GM19099 (cell line): ENCODE results near the gene POU2F1.

Experiments used
- POLR2A ChIP-seq: IDR thresholded peaks from 3 replicates; pipeline ENCODE4 v1.6.1; 2011; ENCODE audit warnings: low read depth; ENCODE audit not compliant: insufficient read length; ENCODE audit errors: extremely low read depth

Gene POU2F1

DNA sequence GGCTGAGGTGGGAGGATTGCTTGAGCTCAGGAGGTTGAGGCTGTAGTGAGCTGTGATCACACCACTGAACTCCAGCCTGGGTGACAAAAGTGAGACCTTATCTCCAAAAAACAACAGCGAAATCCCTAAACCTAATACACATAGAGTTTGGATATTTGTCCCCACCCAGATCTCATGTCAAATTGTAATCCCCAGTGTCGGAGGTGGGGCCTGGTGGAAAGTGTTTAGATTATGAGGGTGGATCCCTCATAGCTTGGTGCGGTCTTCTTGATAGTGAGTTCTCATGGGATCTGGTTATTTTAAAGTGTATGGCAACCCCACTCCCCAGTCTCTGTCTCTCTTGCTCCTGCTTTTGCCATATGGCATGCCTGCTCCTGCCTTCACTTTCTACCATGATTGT, 94.0 kb downstream of the POU2F1 start:
- no peak for TF ChIP-seq POLR2A

DNA sequence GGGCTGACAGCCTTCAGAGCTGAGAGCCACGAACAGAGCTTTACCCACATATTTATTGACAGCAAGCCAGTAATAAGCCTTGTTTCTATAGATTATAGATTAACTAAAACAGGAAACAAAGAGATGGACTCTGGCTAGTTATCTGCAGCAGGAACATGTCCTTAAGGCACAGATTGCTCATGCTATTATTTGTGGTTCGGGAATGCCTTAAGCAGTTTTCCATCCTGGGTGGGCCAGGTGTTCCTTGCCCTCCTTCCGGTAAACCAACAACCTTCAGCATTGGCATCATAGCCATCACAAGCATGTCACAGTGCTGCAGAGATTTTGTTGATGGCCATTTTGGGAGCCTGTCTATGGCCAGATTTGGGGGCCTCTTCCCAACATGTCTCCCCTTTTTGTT, 96.8 kb downstream of the POU2F1 start:
- TF ChIP-seq POLR2A: no peak

DNA sequence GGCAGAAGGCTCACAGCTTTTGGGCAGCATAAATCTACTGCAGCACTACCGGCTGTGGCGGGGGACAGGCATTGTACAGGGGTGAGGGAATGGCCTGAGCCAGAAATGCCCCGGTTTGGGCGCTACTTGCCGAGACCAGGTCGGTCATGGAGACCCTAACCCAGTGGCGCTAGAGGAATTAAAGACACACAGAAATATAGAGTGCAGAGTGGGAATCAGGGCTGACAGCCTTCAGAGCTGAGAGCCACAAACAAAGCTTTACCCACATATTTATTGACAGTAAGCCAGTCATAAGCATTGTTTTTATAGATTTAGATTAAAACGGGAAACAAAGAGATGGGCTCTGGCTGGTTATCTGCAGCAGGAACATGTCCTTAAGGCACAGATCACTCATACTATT, 101.8 kb downstream of the POU2F1 start:
- TF ChIP-seq POLR2A: no peak

GRCh38 chr1:167325151-167325550, 104.5 kb downstream of the POU2F1 start:
- TF ChIP-seq POLR2A: no peak

DNA sequence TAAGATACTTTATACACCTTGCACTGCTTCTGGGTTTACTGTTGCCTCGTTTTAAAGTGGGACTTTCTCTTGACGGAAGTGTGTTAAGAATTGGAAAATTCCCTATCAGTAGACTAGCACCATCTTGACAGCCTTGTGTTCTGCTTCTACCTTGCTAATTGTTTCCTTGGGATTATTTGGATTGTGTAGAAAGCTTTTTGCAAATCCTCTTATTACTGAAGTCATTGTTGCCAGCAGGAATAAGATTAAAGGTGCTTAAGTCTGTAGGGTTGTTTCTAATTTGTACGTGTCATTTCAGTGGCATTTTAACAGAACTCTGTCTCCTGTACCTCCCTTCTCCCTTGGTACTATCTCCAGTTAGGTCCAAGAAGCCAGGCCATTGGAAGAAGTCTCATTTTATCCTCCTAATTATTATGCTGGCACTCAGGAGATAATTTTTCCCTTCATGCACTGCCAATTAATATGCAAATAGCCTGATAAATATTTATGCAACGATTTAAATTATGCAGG, 107.7 kb downstream of the POU2F1 start:
- no peak for TF ChIP-seq POLR2A

DNA sequence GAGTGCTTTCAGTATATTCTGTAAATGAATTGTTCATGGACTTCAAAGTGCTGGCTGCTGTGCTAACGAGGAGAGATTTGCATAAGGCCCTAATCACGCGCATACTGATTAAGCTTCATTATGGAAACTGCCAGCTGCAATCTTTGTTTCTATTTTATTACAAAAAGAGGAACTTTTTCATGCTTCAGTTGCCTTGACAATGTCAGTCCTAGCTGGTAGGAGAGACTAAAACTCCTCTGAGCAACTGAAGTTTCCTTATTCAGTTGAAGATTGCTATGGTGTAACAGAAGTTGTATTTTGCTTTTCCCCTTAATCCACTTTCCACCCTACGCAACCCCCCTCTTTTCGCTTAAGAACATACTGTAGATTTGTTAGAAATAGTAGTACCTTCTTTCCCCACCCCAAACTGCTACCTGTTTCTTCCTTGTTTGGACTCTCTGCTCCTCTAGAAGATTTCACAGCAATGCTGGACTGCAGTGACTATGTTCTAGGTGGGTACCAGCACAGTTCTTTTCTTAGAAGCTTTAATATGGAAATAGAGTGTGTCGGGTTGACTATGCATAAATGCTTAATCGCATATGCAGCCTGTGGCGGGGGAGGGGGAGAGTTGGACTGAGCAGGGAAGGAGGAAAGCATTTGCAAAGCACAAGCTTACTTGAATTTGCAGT, 108.3 kb downstream of the POU2F1 start:
- no peak for TF ChIP-seq POLR2A

DNA sequence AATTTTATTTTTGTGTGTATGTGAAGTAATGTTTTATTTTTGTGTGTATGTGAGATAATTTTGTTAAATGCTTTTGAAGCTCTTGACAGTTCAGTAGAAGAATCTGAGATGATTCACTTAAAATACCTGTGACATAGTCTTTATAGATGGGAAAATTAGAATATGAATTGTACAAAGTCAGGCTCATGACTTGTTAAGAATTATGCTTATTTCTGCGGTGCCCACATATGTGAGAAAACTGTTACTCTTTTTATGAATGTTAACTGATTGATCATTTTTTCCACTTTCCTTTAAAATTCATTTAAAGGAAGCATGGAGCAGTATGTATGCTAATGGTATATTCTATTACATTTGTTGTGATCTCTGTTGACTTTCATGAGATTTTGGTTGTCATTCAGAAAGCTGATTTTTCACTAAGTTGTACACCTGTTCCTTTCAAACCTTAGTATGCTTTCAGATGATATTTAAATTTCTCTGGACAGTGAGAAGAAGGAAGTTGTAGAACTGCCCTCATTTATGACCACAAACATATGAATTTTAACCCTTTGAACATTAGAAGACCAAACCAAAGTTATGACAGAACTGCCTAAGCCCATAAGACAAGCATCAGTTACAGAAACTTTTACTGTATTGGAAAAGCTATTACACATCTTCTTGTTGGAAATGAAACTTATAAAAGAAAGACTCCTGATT, 110.1 kb downstream of the POU2F1 start:
- TF ChIP-seq POLR2A: no peak

- no peak for TF ChIP-seq POLR2A
Measured at GRCh38 chr1:167331650-167332049, 111.0 kb downstream of the POU2F1 start.

DNA sequence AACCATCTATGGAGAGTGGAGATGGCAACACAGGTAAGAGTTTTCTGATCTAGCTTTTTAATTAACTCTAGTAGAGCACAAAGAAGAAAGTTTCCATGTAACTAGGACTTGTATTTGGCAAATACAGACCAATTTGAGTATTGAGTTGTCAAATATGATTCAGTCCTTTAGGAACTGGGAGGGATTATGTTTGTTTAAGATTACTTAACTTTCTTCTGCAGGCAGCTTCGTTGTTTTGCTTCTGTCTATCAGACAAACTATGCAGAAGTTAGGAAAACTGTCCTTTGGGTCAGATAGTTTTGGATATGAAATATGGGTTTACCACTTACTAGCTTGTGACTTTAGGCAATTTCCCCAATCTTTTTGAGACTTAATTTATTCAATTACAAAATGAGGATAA, 111.8 kb downstream of the POU2F1 start:
- no peak for TF ChIP-seq POLR2A

- TF ChIP-seq POLR2A: no peak
Measured at GRCh38 chr1:167333124-167333523, 112.4 kb downstream of the POU2F1 start.

DNA sequence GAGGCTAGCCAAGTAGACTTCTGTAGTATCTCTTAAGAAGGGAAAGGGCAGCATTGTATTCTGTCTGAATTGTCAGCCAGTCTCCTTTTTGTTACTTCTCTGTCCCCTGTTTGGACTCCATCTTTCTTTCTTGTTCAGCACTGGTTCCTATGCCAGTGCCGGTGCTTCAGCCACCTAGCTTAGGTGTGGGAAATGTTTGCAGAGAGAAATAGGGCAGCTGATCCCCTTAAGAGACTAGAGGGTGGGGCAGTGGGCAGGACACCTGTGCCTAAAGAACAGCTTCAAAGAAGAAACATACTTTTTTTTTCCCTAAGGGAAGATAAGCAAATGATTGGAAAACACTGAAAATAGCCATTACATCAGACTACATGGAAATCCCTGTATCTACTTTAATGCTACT, 113.0 kb downstream of the POU2F1 start:
- TF ChIP-seq POLR2A: no peak

DNA sequence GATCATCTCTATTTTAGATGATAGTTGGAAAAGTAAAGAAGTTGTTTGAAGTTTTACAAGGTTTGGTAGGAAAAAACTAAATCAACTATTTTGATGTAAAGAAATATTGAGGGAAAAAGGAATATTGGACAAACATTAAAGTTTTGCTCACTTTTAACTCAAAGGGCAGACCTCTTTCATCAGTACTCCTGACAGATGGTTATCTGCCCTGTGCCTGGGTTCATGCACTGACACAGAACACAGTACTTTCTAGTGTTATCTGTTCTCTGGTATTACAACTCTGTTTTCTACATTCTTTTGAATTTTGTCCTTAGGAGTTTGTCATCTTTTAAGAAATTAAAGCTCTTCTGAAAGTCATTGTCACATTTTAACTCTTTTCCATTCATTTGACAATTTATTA, 118.7 kb downstream of the POU2F1 start:
- TF ChIP-seq POLR2A: no peak

- TF ChIP-seq POLR2A: no peak
Measured at GRCh38 chr1:167342846-167343245, 122.2 kb downstream of the POU2F1 start.

DNA sequence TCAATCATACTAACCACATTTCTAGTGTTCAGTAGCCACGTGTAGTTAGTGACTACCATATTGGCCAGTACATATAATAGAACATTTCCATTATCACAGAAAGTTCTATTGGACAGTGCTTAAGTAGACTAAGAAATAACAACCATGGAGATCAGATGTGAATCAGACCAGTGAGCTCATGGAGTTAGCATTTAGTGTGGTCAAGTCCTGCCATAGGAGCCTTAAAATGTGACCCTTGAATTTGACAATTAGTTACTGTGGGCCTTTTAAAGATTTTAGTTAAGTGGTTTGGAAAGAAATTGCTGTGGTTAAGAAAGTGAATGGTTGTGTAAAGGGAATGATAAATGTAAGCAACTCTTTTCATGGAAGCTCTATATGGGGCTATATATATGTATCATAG, 123.4 kb downstream of the POU2F1 start:
- no peak for TF ChIP-seq POLR2A

DNA sequence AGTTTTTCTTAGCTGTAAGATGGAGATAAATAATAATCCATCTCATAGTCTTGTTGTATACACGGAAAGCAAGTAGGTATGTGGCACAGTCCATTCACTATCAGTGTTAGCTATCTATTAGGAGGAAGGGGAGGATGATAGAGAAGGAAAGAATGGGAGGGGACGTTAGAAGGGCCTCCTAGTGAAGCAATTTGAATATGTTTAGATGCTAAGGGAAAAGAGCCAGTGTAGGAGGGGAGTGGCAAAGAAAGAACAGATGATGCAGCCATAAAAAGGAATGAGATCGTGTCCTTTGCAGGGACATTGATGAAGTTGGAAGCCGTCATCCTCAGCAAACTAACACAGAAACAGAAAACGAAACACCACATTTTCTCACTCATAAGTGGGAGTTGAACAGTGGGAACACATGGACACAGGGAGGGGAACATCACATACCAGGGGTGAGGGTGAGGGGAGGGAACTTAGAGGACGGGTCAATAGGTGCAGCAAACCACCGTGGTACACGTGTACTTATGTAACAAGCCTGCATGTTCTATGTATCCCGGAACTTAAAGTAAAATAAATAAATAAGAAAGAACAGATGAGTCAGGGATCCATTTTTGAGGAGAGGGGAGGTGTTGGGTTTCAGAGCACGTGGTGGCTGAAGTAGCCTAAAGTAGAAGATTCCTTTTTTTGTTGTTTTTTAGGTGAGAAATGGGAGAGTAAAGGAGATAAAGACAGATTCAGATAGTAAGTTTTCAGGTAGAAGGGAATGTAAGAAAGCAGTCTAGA, 124.1 kb downstream of the POU2F1 start:
- no peak for TF ChIP-seq POLR2A

DNA sequence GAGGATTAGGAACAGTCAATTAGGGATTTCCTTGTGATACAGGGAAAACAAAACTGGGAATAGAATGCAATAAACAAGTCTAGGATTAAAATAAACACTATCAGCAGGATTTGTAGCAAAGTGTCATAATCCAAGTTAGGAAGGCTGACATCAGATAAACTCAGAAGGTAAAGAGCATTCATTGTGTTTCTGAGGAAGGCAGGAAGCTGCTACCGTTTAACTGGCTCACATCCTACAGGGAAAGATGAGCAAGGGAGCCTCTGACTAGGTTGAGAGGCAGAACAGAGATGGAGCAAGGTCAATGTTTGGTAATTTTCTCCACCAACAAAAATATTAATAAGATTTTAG, 124.7 kb downstream of the POU2F1 start:
- TF ChIP-seq POLR2A: no peak
